Measurements from ENCODE around the gene CENPB.

- TF ChIP-seq, protein P1, sequence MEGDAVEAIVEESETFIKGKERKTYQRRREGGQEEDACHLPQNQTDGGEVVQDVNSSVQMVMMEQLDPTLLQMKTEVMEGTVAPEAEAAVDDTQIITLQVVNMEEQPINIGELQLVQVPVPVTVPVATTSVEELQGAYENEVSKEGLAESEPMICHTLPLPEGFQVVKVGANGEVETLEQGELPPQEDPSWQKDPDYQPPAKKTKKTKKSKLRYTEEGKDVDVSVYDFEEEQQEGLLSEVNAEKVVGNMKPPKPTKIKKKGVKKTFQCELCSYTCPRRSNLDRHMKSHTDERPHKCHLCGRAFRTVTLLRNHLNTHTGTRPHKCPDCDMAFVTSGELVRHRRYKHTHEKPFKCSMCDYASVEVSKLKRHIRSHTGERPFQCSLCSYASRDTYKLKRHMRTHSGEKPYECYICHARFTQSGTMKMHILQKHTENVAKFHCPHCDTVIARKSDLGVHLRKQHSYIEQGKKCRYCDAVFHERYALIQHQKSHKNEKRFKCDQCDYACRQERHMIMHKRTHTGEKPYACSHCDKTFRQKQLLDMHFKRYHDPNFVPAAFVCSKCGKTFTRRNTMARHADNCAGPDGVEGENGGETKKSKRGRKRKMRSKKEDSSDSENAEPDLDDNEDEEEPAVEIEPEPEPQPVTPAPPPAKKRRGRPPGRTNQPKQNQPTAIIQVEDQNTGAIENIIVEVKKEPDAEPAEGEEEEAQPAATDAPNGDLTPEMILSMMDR (conservative IDR thresholded peaks at IDR 0.05; ENCODE audit: low read length) = no peak
- no peak for TF ChIP-seq EZH2phosphoT487 (IDR thresholded peaks at IDR 0.05; ENCODE audit: borderline replicate concordance, low read depth, low read length)
Measured at GRCh38 chr20:3771552-3772058, 14.9 kb downstream of the CENPB start.
